ENCODE results near the gene CD8A.
A peak's percentile ranks its signal among the peaks of the same experiment; 100 is the strongest.
"Not testable (repeated sequence)": the region's sequence is repeated elsewhere in the genome, so short reads cannot be mapped to it uniquely, and the experiment has no call there.

Gene CD8A

GRCh38 chr2:86775338-86775737 is 15.4 kb downstream of the CD8A start:
- no peak for DNase-seq

DNA sequence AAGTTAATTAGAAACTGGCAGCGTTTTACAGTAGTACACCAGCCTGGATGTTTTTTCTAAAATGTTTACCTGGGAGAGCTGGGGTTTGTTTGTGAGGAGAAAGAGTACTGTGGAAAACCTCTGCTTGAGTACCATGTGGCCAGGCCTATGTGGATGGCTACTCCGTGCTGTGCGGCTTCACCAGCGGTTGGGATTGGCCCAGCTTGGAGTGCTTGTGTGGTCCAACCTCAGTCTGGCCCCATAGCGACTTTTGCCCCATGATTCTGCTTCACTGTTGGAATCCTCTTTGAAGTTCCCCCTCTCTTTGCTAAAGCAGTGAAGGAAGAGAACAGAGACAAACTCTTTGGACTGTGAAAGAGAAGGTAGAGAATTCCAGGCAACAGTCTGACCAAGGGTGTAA is 15.9 kb downstream of the CD8A start:
- DNase-seq, result no peak

DNA sequence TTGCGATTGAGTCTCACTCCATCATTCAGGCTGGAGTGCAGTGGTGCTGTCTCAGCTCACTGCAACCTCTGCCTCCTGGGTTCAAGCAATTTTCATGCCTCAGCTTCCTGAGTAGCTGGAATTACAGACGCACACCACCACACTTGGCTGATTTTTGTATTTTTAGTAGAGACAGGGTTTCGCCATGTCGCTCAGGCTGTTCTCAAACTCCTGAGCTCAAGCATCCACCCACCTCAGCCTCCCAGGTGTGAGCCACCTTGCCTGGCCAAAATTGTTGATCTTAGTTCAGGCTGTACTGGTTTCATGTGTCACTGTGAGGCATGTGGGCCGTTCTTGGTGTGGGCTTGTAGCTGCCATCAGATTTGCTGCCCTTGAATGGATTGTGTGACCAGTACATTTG is 18.1 kb downstream of the CD8A start:
- no peak for DNase-seq

GRCh38 chr2:86770816-86771301 is 19.9 kb downstream of the CD8A start:
- DNase-seq, result no peak

DNA sequence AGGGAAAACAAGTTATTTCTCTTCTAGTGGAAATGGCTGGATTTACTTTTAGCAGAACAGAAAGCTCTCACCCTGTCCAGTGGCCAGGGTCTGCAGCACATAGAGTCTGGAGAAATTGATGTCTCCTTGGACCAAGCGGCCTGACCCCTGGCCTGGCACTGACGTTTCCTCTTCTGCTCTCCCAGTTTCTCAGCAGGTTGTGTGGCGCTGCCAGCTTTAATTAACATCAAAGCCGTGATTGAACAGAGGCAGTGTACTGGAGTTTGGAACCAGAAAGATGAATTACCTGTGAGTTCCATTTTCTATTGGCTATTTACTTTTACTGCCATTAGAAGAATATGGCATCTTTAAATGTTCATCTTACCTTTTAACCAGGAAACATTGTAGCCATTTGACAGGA is 20.9 kb downstream of the CD8A start:
- no peak for DNase-seq

DNA sequence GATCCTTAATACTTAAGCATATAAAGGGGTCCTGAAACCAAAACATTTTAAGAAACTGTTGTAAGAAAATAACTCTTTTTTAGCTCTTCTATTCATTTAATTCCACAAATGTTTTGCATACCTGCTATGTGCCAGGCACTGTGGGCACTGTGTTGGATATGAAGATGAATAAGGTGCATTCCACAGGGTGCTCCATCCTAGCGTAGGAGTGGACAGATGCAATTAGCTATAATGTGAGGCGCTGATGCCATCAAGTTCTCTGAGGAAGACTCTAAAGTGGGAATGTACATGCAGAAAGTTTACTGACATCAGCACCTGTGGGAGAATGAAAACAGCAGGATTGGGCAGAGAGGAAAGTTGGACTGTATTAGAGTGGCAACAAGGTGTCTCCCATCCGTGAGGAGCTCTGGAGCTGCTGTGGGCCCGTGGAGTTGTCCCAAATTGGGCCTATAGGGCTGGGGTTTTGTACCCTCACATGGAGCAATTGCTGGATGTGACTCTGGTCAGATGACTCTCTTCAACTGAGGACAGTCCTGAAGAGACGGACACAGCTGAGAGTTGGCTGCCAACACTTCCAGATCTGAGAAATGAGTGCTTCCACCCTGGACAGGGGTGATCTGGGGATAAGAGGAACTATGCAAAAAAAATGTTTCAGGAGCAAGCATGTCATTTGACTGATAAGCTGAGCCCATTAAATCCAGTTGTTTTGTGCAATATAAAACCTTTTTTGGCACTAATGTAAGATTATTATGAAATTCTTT is 22.3 kb downstream of the CD8A start:
- DNase-seq, result no peak

DNA sequence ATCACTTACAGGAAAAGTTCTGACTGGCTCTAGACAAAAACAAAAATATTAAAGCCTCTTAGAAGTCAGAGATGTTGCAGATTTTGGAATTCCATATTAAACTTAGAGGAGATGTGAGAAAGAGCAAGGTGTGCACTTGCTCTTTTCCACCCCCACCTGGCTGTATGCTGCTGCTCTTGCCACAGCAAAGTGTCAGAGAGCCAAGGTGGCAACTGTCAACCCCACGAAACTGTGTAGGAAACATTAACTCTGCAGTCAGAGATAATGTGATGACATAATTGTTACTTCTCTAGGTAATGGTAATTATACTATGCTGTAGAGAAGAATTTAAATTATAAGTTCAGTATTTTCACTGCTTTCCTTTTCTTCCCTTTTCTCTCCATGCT is 25.4 kb downstream of the CD8A start:
- no peak for DNase-seq

DNA sequence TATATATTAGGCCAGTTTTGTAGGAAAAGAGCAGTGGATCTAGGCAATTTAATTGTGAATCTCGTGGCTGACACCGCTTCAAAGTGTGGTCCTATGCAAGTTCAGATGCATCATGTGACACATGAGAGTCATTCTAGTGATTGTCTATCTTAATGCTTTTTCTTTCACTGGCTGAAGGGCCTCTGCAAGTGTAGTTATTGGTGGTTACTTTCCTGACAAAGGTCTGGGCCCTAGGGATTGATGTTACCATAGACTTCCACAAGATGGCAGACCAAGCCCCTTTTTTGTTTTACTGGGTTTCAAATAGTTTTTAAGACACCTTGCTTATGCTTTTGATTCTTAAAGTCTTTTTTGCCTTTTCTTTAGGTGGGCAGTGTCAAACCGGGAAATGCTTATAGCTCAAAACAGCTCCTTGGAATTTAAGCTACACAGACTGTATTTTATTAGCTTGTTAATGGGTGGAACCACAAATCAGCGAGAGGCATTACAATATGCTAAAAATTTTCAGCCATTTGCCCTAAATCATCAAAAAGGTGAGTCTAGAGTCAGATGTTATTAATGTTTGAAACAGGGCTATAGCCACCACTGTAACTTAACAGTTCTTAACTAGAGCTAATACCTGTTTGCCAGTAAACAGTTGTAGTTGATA is 25.9 kb downstream of the CD8A start:
- peak; percentile 25 to 71 for DNase-seq

- no peak for DNase-seq
These were observed 30.3 kb downstream of the CD8A start for GRCh38 chr2:86760371-86760770.

GRCh38 chr2:86758405-86758804 is 32.3 kb downstream of the CD8A start:
- DNase-seq, result no peak

GRCh38 chr2:86753606-86754005 is 37.1 kb downstream of the CD8A start:
- no peak for DNase-seq

DNA sequence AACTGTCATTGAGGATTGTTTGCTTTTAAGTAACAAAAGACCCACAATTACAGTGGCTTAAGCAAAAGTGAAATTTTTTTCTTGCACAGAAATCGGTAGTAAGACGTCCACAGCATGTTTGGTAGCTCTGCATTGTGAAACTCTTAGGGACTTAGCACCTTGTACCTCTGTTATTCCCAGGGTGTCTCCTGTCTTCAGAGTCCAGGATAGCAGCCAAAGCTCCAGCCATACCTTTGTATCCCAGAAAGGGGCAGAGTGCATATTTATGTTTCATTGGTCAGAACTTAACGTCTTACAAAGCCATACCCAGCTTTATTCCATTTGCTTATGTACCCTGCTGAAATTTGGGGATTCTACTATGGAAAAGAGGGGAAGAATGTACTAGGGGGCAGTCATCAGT is 37.8 kb downstream of the CD8A start:
- DNase-seq, result no peak

GRCh38 chr2:86751778-86752177 is 38.9 kb downstream of the CD8A start:
- DNase-seq, result no peak

GRCh38 chr2:86750240-86750839 is 40.4 kb downstream of the CD8A start:
- DNase-seq, result no peak

- peak in 1 of 2 donors; percentile 5 for DNase-seq
These were observed 42.7 kb downstream of the CD8A start for GRCh38 chr2:86747711-86748639.

- no peak for DNase-seq
These were observed 43.8 kb downstream of the CD8A start for GRCh38 chr2:86746939-86747338.

DNA sequence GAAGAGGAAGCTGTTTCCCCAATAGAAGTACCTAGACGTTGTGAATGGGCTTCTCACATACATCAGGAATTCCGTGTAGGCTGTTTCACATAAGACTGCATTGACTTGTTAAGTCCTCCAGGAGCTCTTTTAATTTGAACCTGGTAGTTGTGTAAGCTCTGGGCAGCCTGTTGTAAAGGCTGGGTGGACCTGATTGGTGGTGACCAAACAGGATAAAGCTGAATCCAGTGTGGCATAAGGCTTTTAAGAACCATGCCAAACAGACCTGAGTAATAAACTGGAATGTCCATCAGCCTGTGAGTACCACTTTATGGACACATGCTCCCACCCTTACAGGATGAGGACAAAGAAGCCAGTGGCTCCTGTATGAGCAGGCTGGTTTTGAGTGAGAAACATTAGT is 46.6 kb downstream of the CD8A start:
- DNase-seq, result no peak

DNA sequence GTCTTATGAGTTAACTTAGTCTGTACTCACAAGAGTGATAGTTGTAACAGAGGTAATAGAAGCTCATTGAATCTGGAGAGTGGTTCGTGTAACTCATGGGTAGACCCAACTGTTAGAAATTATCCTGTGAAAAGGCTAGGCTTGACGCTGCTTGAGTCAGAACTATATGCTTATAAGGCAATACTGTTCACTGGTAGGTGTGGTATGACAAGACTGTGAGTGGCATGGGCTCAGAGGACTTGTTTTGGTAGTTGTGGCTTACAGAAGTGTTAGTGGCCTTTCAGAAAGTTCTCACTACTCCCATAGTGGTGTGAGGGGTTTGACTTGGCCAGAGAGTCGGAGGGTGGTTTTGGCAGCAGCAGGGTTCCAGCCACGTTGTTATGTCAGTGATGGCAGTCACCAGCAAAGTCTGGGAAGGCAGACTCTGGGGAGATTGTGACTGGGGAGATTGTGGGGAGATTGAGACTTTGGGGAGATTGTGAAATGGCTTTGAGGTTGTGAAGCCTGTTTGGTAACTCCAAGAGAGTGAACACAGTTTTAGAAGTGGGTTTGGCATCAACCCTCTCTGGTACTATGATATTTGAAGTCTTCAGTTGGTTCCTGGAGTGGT is 48.7 kb downstream of the CD8A start:
- DNase-seq, result not testable (repeated sequence)

- DNase-seq, result not testable (repeated sequence)
These were observed 50.8 kb downstream of the CD8A start for GRCh38 chr2:86739889-86740288.

GRCh38 chr2:86739485-86739884 is 51.2 kb downstream of the CD8A start:
- not testable (repeated sequence) for DNase-seq

DNA sequence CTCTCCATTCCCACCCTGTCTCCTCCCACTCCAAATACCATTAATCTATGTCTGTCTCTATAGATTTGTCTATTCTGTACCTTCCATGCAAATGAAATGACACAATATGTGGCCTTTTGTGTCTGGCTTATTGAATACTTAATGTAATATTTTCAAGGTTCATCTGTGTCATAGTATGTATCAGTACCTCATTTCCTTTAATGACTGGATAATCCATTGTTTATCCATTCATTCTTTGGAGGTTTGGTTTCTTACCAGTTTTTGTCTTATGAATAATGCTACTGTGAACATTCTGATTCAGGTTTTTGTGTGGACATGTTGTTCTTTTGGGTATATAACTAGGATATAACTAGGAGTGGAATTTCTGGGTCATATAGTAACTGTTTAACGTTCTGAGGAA is 55.8 kb downstream of the CD8A start:
- DNase-seq, result not testable (repeated sequence)
